ENCODE results near the gene INTS12.
"Not testable (repeated sequence)": the region's sequence is repeated elsewhere in the genome, so short reads cannot be mapped to it uniquely, and the experiment has no call there.

Gene INTS12, protein sequence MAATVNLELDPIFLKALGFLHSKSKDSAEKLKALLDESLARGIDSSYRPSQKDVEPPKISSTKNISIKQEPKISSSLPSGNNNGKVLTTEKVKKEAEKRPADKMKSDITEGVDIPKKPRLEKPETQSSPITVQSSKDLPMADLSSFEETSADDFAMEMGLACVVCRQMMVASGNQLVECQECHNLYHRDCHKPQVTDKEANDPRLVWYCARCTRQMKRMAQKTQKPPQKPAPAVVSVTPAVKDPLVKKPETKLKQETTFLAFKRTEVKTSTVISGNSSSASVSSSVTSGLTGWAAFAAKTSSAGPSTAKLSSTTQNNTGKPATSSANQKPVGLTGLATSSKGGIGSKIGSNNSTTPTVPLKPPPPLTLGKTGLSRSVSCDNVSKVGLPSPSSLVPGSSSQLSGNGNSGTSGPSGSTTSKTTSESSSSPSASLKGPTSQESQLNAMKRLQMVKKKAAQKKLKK

DNA sequence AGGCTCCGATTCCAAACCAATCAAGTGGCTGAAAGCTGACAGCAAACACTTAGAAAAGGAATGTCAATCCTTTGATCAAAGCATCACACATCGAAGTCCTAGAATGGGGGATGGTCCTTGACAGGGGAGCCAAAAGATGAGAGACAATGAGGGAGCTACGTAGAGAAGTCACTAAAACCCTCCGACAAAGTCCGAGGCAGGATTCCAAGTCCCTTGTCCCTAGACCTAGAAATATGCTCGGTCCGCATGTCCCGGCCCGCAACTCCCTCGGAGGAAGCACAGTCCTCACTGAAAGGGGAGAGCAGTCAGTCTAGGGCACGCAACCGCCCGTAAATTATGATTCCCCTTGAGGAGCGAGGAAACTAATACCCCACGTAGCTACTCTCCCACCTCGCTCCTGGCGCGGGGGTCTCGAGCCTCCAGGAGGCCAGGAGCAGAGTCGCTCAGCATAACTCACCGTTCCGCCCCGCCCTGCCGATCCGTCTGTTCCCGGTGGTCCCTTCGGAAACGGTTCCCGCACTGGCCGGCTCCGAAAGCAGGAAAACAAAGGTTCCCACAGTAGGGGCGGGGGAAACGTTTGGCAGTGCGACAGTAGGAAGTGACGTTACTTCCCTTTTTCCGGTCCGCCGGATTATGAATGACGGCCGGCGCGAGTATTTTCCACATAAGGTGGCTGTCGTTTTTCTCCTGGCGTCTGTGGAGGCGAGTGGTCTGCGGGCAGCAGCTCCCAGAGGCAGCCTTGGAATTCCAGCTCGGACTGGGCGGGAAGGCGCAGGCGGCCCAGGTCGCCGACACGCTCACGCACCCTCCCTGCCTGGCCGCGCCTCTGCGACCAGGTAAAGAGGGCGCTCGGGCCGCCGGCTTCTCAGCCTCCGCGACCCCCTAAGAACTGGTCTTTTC lies at the start of gene INTS12, which contains the start of gene GSTCD:
INTS12 (minus strand) TSS at position 509 of the 900 bp plus-strand sequence. CDS start 8,684 bp downstream, outside the sequence.
GSTCD (plus strand) TSS at position 604 of the 900 bp plus-strand sequence. CDS start 8,830 bp downstream, outside the sequence.
- peak; percentile 90 to 93 for DNase-seq

DNA sequence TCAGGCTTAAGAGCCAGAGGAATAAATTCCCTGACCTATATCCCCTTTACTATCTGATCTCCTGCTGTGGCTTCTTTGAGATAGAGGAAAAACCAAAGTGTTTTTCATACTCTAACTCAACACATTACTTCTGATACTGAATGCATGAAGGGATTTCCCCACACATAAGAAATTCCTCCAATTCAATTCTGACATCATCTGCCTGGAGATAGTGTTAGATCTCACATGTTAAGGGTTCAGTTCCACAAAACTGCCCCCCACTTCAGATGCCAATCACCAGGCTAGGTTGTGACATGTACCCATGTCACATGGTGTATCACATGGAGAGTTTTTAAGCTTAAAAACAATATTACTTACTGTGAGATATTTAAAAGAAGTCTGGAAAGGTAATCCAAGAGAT lies 46.9 kb upstream of the INTS12 start:
- no peak for DNase-seq

DNA sequence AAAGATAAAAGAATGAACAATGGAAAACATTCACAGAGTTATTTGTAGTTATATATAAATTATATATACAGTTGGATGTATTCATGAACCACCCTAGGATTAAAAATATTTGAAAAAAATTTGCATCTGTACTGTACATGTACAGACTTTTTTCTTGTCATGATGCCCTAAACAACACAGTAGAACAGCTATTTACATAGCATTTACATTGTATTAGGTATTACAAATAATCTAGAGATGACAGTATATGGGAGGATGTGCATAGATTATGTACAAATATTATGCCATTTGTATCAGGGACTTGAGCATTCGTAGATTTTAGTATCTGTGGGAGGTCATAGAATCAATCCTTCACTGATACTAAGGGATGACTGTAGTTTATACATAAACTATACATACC lies 44.9 kb upstream of the INTS12 start:
- DNase-seq: no peak

DNA sequence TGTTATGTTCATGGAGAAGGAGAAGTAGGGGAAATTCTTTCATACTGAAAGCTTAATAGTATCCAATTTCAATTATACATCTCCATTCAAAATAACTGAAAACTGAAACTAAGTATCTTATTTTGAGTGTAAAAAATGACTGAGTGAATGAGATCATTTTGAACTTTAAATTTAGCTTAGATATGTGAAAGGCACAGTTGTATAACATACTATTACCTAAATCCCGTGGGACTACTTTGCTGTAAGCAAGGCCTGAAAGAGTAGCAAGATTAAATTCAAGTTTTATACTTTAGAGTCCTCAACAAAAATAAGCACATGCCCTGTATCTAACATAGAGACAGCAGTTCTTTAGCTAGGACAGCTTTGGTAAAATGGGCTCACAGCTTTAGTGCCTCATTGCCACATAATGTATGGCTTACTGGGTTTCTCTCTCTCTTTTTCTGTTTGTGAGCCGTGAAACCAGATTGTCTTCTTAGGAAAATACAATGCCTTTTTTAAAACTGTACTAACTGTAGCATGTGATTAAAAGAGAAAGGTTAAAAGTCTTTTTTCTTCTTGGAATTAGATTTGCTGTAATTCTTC lies 43.3 kb upstream of the INTS12 start:
- DNase-seq: no peak

DNA sequence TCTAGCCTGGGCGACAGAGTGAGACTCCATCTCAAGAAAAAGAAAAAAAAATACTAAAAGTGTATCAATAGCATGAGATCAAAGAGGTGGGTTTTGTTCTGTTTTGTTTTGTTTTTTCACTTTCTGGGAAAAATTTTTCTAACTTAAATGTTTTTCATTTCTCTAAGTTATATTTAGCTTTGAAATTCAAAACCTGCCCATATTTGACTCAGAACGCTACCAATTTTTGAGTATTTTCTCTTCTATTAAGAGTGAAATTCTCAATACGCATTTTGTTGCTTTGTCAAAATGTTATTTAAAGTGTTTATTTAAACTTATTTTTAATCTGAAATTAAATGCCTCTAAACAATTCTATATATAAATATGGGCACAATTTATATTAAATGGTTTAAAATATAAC lies 39.7 kb upstream of the INTS12 start:
- DNase-seq: no peak

DNA sequence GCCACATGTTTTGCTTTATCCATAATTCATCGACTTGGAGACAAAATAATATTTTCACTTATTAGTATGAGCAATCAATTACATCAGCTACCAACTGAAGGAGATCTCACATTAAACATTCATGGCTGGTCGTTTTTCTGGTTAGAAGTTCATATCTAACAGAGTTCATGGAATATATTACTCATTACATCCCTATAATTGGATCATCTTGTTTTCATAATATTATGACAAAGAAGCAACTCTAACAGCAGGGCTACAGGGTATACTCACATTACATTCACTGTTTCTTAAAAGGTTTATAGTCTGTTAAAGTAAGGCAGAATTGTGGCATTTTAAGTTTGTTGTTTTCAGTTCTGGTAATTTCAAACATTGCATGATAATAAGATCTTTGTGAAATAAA lies 33.1 kb upstream of the INTS12 start:
- no peak for DNase-seq

DNA sequence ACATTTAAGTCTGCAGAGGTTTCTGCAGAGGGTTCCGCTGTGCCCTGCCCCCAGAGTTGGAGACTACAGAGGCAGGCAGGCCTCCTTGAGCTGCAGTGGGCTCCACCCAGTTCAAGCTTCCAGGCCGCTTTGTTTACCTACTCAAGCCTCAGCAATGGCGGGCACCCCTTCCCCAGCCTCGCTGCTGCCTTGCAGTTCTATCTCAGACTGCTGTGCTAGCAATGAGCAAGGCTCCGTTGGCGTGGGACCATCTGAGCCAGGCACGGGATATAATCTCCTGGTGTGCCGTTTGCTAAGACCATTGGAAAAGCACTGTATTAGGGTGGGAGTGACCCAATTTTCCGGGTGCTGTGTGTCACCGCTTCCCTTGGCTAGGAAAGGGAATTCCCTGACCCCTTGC lies 26.7 kb upstream of the INTS12 start:
- DNase-seq: not testable (repeated sequence)

DNA sequence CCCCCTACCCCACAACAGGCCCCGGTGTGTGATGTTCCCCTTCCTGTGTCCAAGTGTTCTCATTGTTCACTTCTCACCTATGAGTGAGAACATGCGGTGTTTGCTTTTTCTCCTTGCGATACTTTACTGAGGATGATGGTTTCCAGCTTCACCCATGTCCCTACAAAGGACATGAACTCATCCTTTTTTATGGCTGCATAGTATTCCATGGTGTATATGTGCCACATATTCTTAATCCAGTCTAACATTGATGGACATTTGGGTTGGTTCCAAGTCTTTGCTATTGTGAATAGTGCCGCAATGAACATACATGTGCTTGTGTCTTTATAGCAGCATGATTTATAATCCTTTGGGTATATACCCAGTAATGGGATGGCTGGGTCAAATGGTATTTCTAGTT lies 21.4 kb upstream of the INTS12 start:
- DNase-seq: not testable (repeated sequence)

DNA sequence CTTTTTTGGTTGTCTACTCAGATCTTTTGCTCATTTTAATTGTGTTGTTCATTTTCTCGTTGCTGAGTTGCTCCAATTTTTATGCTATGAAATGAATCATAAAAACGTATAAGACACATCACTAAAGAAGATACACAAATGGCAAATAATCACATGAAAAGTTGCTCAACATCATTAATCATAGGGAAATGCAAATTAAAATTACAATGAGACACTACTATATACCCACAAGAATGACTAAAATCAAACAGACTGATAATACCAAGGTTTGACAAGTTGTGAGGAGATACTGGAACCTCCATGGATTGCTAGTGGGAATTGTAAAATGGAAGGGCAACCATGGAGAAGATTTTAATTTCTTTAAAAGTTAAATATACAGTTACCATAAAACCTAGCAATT lies 17.1 kb upstream of the INTS12 start:
- no peak for DNase-seq

DNA sequence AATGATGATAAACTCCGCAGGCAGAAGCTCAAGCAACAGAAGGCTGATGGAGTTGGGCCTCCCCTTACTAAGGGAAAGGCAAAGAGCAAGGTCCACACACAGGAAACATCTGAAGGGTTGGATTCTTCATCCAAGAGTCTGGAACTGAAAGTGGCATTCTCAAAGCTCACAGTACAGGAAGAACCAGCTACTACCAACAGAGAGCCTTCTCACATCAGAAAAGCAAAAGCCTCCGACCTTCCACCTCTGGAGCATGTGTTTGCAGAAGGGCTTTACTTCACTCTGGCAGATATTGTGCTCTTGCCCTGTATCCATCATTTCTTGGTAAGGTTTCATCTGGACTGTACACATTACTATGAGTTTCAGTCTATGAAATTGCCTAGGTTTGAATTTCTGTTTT lies 10.7 kb upstream of the INTS12 start:
- no peak for DNase-seq

DNA sequence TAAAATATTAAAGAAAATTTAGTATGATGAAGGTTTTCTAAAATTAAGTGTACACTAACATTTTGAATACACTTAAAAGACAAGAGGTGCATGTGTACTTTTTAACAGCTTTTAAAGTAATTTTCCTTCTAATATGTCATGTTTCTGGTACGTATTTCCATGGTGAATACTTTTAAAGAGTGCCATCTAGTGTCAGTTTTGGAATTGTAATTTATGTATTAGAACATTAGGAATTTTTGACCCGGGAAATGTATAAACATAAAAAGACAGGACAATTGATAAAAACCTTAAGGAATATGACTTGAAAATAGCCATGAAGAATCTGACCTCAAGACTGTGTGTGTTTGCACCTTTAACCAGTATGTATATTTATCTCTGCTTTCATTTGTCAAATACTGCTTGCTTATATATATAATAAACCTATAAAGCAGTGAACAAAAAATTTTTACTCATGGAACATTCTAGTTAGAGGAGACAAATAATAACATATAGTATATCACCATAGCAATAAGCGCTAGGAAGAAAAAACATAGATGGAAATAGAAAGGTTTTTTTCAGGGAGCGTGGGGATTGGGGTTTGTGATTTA lies 7.3 kb upstream of the INTS12 start:
- DNase-seq: no peak

DNA sequence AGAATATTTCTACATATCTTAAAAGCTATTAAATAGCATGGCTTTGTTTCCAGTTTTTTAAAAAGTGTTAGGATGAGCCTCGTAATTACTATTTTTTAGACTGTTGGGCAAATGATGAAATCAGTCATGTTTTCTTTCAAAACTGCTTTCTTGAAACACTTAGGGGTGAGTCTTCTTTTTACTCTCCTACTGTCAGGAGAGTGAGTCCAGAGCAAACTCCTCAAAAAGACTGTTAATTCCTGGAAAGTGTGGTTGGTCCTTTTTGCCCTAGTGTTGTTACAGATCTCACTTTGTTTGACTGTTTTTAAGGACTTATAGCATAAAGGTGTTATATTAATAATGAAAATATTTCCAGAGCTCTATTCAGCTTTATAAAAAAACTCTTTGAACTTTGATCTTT lies 6.4 kb upstream of the INTS12 start:
- DNase-seq: no peak

DNA sequence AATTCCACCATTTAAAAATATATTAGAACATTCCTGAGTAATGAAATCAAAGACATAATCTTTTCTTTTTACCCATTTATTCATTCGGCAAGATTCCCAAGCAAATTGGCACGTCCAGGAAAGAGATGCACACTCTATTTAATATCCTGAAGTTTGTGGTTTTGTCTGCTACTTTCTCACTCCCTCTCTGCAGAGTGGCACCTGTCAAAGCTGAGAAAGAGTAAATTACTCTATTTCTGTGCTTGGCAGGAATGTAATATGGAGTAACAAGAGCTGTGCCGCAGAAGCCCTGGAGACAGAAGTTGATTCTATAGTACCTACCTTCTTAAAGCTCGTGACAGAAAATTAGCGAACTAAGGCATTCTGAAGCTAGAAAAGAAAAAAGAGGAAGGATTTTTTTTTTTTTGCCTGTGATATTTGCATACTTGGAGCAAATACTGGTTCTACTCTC lies 5.6 kb upstream of the INTS12 start:
- DNase-seq: no peak

DNA sequence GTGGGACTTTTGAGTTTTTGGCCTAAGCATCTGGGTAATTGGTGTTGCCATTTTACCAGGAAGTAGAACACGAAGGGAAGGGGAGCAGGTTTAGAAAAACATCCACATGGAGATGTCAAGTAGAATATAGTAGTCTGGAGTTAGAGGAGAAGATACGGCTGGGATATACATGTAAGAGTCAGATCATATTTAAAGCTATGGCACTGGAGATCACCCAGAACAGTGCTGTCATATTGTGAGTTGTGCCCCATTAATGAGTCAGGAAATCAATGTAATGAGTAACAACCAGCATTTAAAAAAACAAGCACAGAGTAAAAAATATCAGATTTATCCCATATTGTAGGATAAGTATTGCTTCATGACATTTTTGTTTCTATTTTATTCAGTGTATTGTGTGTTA lies 4.3 kb upstream of the INTS12 start:
- DNase-seq: no peak

DNA sequence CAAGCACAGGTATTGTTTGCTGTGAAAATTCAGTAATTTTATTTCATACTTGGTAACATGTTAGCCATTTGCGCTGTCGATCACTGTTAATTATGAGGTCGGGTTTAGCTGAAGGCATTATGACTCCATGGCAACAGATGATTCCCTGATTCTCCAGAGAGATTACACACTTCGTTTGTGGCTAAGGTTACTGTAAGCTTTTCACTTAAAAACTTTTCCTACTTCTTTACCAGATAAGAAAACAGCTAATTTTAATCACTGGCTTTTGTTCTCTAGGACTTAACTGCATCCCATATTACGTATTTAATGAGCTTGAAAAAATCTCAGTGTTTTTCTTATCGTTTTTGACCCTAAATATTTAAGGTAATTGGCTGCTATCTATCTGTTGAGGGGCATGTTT lies 2.2 kb upstream of the INTS12 start:
- DNase-seq: no peak

DNA sequence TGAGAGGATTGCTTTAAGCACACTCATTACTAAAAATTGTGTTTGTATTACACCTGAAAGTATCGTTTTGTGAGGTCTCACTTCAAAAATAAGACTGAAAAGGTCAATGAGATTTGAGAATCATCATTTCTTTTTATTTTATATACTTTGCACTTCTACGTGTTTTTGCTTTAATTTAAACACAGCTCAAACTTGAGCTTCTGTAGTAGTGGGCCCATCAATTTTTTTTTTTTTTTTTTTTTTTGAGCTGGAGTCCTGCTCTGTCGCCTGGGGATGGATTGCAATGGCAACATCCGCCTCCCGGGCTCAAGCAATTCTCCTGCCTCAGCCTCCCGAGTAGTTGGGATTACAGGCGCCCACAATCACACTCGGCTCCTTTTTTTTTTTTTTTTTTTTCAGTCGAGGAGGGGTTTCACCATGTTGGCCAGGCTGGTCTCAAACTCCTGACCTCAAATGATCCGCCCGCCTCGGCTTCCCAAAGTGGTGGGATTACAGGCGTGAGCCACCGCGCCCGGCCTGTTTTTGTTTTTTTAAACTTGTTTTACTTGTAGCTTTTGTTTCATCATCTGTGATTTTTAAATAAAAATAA lies 1.6 kb upstream of the INTS12 start:
- DNase-seq: no peak

DNA sequence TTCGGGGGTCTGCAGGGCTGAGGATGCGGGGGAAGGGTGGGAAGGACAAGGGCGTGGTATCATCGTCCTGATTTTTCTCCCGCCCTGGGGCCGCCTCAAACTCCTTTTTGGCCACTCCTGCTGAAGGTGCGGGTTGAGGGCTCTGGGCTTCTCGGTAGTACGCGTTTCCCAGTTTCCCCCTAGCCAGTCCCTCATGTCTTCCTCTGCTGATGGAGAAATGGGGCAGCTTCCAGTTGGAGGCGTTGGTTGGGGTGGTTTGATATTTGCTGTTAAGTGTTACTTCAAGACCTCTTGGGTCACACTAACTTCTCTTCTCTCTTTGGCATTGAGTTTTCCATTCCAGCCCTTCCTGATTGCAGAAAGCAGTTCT lies 577 bp upstream of the INTS12 start:
- DNase-seq: no peak

DNA sequence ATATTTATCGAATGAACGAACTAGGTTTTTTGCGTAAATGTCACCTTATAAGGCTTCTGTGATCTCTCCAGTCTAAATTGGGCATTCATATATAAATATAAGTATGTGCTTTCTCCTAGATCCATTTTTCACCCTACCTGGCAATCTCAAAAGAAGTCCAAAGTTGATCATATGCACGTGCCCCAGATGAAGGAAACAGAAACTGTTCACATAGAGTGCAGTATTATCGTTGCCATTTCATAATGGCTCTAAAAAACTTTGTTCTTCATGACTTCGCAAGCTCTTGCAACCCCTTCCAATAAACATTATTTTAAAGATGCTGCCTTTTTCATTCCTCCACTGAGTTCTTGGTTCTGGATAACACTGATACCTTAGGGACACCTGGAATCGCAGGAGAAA lies 708 bp downstream of the INTS12 start:
- DNase-seq: no peak

DNA sequence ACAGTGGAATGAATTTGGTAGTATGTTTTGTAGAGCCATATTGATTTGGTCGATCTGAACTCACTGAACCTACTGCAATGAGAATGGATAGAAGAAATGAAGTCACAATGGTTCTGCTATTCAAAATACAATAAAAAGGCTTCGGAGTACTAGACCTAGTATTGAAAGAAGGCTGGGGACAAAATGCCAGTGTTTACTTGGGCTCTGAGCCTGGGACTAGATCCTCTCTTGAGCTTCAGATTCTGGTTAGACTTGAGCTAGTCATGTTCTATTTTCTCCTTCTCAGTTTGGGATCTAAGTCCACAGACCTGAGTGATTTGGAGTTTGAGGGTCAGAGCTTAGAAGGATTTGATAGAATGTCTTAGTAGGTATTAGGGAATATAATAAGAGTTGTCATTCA lies 9.9 kb downstream of the INTS12 start:
- no peak for DNase-seq

DNA sequence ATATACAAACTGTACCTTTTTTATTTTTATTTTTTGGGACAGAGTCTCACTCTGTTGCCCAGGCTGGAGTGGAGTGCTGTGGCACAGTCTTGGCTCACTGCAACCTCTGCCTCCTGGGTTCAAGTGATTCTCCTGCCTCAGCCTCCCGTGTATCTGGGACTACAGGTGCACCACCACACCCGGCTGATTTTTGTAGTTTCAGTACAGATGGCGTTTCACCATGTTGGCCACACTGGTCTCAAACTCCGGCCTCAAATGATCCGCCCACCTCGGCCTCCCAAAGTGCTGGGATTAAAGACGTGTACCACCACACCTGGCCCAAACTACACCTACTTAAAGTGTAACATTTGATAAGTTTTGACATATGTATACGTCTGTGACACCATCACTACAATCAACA lies 12.7 kb downstream of the INTS12 start:
- not testable (repeated sequence) for DNase-seq

DNA sequence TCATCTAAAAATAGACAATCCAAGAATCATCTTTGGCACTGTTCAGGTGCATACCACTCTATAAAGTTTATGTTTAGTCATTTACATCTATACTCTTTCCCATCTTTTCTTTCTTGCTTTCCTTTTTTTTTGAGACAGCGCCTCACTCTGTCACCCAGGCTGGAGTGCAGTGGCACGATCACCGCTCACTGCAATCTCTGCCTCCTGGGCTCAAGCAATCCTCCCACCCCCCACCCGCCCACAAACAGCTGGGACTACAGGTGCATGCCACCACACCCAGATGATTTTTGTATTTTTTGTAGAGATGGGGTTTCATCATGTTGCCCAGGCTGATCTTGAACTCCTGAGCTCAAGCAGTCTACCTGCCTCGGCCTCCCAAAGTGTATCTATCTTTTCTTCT lies 13.7 kb downstream of the INTS12 start:
- not testable (repeated sequence) for DNase-seq

DNA sequence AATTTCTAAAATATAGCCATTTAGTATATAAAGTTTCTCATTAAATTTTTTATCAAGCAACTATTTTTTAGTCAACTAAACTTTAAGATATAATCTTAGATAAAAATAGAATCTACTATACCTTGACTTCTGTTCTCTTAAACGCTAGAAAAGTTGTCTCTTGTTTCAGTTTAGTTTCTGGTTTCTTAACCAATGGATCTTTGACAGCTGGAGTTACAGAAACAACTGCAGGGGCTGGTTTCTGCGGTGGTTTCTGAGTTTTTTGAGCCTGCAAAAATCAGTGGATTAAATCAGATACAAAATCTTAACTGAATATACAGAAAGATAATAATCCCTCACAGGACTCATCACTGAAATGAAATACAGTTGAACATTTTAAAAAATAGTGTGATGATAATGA lies 21.9 kb downstream of the INTS12 start:
- DNase-seq: no peak

DNA sequence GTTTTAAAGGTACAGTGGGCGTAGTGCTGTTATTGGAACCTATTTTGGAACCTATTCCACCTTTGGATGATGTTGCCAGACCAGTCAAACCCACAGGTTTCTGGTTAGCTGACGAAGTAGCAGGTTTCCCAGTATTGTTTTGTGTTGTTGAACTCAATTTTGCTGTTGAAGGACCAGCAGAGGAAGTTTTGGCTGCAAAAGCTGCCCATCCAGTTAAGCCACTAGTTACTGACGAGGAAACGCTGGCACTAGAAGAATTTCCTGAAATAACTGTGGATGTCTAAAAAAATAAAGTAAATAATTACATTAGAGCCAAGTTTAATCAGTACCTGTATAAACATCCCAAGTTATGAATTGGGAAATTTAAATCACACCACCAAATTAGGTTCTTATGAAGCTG lies 25.5 kb downstream of the INTS12 start:
- DNase-seq: no peak

All from activated CD4-positive, alpha-beta T cell treated with anti-CD3 and anti-CD28 coated beads, Interleukin-2, amount 50 U/mL, for 48 hours (primary cell).